Neural cell (in vitro differentiated cells): ENCODE results near the gene CACNA1D.

ENCODE experiments used
- EZH2 ChIP-seq: fragments of 200-600, 300-800 bp; shearing (Covaris generic), sonication (generic); IDR thresholded peaks from 2 replicates; pipeline ENCODE4 v1.6.1; 2014; ENCODE audit warnings: antibody characterized with exemption, low read length, borderline replicate concordance, mild to moderate bottlenecking; ENCODE audit not compliant: insufficient read depth, poor library complexity, severe bottlenecking
- POLR2AphosphoS5 ChIP-seq: IDR thresholded peaks from 2 replicates; pipeline ENCODE4 v1.6.1; 2012
- TF ChIP-seq, protein P1 (sequence below): fragments of 450-650 bp; IDR thresholded peaks from 2 replicates; pipeline ENCODE4 v1.5.1; 2014; ENCODE audit warnings: antibody characterized with exemption, mild to moderate bottlenecking, moderate library complexity; ENCODE audit not compliant: poor library complexity, severe bottlenecking

DNA sequence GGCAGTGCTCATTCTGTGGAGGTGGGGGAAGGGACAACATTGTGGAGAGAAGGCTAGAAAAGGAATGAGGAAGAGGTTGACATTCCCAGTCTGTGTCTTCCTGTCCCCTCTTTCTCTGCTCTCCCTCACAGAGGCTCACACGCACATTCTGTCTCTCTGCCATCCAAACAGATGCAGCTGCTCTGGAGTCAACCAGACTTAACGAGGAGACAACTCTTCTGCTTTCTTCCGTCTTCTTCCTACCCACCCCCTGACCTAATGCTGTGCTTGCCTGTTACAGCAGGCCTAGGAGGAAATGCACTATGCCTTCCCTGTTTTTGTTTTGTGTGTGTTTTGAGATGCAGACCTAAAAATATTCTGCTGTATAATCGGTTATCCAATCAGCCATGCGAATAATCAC, 121.9 kb downstream of the CACNA1D start:
- TF ChIP-seq, protein P1, sequence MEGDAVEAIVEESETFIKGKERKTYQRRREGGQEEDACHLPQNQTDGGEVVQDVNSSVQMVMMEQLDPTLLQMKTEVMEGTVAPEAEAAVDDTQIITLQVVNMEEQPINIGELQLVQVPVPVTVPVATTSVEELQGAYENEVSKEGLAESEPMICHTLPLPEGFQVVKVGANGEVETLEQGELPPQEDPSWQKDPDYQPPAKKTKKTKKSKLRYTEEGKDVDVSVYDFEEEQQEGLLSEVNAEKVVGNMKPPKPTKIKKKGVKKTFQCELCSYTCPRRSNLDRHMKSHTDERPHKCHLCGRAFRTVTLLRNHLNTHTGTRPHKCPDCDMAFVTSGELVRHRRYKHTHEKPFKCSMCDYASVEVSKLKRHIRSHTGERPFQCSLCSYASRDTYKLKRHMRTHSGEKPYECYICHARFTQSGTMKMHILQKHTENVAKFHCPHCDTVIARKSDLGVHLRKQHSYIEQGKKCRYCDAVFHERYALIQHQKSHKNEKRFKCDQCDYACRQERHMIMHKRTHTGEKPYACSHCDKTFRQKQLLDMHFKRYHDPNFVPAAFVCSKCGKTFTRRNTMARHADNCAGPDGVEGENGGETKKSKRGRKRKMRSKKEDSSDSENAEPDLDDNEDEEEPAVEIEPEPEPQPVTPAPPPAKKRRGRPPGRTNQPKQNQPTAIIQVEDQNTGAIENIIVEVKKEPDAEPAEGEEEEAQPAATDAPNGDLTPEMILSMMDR = no peak
- no peak for TF ChIP-seq EZH2
- no peak for TF ChIP-seq POLR2AphosphoS5
